SK-N-SH (cell line): Measurements from ENCODE around the gene TCF19.

Experiments used
- EZH2phosphoT487 ChIP-seq: fragments of 200-600 bp; sonication (generic); IDR thresholded peaks from 2 replicates; pipeline ENCODE4 v1.6.1; 2017; ENCODE audit warnings: low read depth, mixed run types, mild to moderate bottlenecking, antibody characterized with exemption, moderate library complexity, borderline replicate concordance
- GABPA ChIP-seq: IDR thresholded peaks from 2 replicates; pipeline ENCODE4 v1.4.0; 2012; ENCODE audit warnings: low read depth, mild to moderate bottlenecking
- MXI1 ChIP-seq: IDR thresholded peaks from 2 replicates; pipeline ENCODE4 v1.6.1; 2012; ENCODE audit warnings: mild to moderate bottlenecking, low read depth, low read length, improper control_type of control experiment
- RFX5 ChIP-seq: IDR thresholded peaks from 2 replicates; pipeline ENCODE4 v1.6.1; 2012; ENCODE audit warnings: mild to moderate bottlenecking, improper control_type of control experiment, low read length
- YY1 ChIP-seq: IDR thresholded peaks from 2 replicates; pipeline ENCODE4 v1.4.0; 2012; ENCODE audit warnings: low read depth, mild to moderate bottlenecking
- TF ChIP-seq, protein P1 (sequence below): fragments of 200-600 bp; sonication (generic); IDR thresholded peaks from 2 replicates; pipeline ENCODE4 v1.6.1; 2017; ENCODE audit warnings: antibody characterized with exemption, mild to moderate bottlenecking, moderate library complexity

GRCh38 chr6:31205638-31206037, 47.2 kb downstream of the TCF19 start:
- TF ChIP-seq YY1 (no peak), MXI1 (no peak), RFX5 (no peak), EZH2phosphoT487 (no peak), GABPA (no peak)
- TF ChIP-seq, protein P1, sequence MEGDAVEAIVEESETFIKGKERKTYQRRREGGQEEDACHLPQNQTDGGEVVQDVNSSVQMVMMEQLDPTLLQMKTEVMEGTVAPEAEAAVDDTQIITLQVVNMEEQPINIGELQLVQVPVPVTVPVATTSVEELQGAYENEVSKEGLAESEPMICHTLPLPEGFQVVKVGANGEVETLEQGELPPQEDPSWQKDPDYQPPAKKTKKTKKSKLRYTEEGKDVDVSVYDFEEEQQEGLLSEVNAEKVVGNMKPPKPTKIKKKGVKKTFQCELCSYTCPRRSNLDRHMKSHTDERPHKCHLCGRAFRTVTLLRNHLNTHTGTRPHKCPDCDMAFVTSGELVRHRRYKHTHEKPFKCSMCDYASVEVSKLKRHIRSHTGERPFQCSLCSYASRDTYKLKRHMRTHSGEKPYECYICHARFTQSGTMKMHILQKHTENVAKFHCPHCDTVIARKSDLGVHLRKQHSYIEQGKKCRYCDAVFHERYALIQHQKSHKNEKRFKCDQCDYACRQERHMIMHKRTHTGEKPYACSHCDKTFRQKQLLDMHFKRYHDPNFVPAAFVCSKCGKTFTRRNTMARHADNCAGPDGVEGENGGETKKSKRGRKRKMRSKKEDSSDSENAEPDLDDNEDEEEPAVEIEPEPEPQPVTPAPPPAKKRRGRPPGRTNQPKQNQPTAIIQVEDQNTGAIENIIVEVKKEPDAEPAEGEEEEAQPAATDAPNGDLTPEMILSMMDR: no peak
